Fibroblast of pulmonary artery (primary cell): Measurements from ENCODE around the gene PAFAH2.
A peak's percentile ranks its signal among the peaks of the same experiment; 100 is the strongest.

ENCODE experiments used
- DNase-seq: peaks from one replicate; pipeline ENCODE4 v3.0.0-alpha.2; 2010; ENCODE audit warnings: low read depth
- H3K4me3 ChIP-seq: replicated peaks from 2 replicates; pipeline ENCODE4 v1.5.1; 2011; ENCODE audit warnings: low read depth, mild to moderate bottlenecking, control low read depth, low read length, moderate library complexity
- CTCF ChIP-seq: IDR thresholded peaks from 2 replicates; pipeline ENCODE4 v1.5.1; 2011; ENCODE audit warnings: mild to moderate bottlenecking, control low read depth, low read length, inconsistent platforms; ENCODE audit errors: missing control alignments

The PAFAH2 gene

DNA sequence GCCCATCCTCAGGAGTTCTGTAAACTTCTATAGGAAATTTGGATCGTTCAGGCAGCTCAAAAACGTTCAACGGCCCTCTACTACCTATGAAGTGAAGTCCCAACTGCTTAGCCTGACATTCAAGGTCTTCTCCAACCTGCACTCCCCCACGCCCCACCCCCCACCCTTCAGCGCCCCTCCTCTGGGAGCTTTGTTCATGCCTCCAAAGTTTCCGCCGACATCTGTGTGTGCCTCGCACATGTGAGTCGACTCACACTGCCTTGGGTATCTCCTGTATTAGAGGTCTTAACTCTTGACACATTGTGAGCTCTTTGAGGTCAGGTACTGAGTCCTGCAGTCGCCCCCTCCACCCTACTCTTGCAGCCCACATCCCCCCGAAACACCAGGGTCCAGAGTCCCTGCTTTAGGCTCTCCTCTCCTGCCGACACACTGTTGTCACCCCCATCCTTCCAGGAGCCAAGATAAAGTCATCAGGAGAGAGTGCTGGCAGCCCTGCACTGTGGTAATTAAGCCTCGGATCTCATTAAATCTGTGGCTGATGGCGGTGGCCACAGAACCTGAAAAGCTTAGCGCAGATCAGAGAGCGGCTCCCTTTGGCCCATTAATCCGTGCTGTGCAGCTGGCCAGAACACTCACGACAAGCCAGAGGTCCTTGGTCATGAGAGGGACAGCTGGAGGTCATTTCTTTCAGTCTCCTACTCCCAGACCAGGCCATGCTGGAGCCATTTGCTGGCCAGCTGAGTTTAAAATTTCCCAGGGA is 1.4 kb upstream of the PAFAH2 start:
- no peak overlapping the region for H3K4me3 ChIP-seq
- no peak for DNase-seq
- TF ChIP-seq CTCF, result no peak

DNA sequence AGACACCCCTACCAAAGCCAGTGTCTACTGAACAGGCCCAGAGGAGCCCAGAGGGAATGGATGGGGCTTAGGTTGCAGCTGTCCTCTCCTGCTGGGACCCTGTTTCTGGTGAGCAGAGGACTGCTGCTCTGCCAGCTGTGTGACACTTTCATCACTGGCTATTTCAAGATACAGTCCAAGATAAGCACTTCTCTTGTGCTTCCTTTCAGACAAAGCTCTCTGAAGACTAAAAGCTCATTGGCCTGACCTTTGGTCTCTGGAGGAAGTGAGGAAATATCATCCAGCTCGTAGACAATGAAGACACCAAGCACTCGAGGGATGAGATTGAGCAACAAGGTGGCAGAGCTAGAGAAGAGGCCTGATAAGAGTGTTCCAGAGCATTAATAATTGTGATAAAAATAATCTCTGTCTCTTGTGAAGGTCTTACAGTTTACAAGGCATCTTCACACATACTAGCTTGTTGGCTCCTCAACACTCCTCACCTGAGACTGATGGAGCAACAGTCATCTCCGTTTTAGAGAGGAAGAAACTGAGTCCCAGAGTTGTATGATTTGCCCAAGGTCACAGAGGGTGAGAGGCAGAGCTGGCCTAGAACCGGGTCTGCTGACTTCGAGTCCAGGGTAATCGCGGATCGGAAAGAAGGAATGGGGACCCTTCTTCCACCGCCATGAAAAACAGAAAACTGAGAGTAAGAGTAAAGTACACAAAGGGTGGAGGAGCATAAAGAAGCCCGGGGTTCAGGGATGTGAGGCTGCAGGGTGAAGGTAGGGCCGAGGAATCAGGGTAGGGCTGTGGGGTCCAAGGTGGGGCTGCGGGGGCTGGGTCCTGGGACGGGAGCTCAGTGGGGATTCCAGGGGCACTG is 666 bp downstream of the PAFAH2 start:
- peak overlapping the region; percentile 61 for H3K4me3 ChIP-seq
- no peak for TF ChIP-seq CTCF
- DNase-seq, result peak; percentile 90

DNA sequence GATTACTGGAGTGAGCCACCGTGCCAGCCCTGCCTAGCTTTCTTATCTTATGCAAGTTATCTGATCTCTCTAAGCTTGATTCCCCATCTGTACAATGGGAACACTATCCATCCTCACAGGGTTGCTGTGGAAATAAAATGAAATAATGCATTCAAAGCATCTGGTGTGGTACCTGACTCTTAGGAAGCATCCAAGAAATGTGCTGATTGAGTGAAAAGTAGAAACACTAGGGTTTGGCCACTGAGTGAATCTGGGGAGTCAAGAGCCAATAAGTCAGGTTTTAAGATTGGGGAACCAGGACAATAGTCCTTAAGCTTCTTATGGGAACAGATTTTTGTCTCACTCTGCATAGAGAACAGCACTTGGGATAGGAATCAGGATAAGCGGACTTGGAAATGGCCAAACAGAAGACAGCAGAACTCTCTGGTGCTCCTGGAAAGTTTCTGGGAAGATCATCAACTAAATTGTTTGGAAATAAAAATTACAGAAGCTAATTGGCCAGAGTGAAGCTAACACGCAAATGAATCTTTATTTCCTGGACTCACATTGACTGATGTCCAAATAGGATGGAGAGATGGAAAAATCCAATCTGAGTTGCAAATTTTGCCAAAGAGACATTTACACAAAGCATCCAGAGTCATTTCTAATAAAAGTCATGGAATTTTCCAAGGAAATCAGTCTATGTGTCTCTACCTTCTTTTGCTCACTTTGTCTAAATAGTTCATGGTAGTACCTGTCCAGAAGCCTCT is 3.3 kb downstream of the PAFAH2 start:
- no peak for TF ChIP-seq CTCF
- no peak overlapping the region for H3K4me3 ChIP-seq
- DNase-seq, result no peak

DNA sequence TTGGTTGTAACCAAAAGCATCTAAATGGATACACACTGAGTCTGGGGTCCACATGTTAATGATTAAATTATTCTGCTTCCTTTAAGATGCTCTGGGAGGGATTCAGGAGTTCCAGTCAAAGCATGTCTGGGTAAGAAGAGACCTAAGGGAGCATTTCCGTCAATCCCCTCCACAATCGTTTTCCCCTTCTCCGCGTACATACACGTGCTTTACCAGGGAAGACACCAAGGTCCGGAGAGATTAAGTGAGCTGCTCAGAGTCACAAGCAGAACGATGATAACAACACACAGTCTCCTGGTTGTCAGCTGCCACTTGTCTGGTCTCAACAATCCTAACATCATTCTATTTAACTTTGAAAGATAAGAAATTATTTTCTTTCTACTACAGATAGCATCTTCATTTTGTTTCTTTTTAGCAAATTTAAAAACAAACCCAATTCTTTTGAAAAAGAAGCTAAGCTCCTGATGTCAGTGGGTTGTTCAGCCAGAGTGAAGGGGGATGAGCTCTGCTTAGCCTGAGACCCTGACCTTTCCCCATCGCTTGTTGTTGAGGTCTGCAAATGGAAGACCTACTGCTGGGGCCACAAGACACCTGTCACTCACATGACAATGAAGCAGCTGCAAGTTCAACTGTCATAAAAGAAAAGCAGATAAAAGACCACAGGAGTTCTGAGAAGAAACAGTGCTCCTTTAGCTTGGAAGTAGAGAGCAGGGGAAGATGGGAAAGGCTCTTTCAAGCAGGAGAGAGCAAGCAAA is 4.5 kb downstream of the PAFAH2 start:
- no peak for TF ChIP-seq CTCF

DNA sequence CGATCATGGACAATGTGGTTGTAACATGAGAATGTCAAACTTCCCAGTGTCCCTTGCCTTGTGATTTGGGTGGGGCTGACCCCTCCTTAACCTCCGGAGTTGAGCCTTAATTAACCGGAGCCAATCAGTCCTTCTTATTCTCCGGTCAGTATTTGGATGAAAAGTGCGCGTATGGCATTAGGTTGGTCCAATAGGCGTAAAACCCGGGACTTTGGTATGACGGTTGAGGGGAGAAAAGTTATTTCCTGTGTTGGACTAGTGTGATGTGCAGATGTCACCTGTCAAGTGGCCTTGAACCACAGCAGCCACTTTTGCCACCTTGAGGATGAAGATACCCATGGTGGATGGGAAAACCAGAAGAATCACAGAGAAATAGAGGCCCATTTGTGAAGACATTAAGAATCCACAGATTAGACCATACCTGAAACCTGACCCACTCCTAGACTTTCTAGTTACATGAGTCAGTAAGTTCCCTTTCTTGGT is 5.1 kb downstream of the PAFAH2 start:
- H3K4me3 ChIP-seq, result no peak overlapping the region
- no peak for DNase-seq
- TF ChIP-seq CTCF, result no peak

More for the DNA sequence above, 4.5 kb downstream of the PAFAH2 start:
- no peak for DNase-seq
- no peak overlapping the region for H3K4me3 ChIP-seq
